NCI-H82 (cell line): ENCODE results near the gene RAD51B.
"Not testable (repeated sequence)": the region's sequence is repeated elsewhere in the genome, so short reads cannot be mapped to it uniquely, and the experiment has no call there.

Experiments used
- DNase-seq: peaks from one replicate; lab custom pipeline; 2025; lab: John Stamatoyannopoulos, UW

RAD51B gene

DNA sequence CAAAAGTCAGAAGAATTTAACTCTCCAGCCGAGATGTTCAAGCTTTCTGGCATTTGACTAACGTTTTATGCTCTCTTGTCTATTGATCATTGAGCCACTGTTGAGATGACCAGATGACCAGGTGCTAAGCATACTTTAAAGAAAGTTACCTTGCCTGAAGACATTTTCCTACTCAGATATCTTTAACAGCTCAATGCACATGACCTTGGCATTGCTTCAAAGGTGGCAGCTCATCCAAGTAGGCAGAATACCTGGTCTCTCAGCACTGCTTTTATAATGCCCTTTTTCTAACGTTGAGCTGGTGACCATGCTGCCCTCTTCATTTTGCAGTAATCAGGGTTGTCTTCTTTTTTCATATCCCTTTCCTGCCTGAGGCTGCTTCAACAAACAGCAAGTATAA, 358.1 kb downstream of the RAD51B start:
- DNase-seq, result no peak

DNA sequence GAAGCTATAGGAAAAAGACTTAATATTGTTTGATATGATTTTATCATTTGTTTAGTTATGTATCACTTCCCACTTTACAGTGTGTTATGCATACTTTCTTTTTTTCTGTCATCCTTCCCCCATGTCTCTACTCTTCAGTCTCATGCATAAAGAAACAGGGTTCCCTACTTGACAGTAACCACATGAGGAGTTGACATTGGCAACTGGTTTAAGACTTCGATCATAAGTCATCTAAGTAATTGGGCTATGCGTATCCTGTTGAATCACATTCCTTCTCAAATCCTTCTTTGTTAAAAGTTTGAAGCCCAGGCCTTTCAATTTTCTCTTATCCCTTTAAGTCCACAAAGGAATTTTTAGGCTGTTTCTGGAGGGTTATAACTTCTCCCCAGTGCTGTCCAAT, 358.7 kb downstream of the RAD51B start:
- DNase-seq, result no peak

DNA sequence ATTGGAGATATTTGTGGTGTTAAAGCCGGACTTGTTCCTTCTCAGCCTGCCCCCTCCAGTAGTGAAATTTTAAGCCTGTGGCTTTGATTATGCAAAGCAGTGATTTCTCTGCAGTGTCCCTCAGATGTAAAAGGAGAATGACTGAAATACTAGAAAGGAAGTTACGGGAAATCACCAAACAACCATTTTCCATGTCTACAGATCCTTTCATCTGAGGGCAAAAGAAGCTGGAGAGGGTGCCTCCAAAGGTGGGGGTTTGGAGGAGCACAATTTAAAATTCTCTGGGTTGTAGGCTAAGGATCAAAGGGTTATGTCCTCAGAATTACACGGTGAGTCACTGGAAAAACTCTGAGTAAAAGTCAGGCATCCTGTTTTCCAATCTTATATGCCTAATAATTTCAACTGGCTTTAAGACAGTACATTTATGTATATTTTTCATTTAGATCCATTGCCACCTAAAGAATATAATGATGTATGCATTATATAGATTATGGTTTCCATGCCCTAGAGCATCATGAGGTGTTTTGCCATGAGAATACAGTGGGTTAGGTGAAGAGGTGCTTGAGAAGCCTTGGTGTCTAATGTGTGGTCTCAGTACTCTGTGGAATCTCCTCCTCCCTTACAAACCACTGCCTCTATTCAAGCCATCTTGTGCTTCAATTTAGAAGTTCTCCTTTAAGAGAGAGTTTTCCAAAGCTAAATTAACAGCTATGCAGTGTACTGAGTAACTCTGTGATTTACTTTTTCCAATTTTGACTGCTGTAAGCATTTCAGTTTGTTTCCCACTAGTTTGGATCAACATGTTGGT, 362.1 kb downstream of the RAD51B start:
- no peak for DNase-seq

DNA sequence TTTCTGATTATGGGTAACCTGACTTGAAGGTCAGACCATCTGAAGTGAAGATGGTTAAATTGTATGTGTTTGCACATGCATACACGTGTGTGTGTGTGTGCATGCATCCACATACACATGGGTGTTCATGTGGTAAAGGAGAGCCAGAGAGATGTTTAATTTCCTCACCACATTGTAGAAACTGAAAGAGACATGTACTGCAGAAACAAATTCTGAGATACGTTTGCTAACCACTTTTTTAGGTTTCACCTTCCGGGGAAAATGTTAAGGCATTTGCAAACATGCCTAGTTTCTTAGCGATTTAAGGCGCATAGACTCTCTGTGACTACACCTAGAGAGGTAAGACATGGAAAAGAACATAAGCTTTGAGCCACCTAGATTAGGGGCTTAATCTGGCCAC, 362.9 kb downstream of the RAD51B start:
- DNase-seq, result no peak

DNA sequence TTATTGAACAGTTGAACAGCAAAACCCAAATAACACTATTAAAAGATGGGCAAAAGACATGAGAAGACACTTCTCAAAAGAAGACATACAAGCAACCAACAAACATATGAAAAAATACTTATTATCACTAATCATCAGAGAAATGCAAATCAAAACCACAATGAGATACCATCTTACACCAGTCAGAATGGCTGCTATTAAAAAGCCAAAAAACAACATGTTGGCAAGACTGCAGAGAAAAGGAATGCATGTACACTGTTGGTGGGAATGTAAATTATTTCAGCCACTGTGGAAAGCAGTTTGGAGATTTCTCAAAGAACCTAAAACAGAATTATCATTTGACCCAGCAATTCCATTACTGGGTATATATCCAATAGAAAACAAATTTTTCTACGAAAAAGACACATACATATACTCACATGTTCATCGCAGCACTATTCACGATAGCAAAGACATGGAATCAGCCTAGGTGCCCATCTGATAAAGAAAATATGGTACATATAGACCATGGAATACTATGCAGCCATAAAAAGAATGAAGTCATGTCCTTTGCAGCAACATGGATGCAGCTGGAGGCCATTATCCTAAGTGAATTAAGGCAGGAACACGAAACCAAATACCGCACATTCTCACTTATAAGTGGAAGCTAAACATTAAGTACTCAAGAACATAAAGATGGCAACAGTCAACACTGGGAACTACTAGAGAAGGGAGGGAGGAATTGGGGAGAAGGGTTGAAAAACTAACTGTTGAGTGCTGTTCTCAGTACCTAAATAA, 367.1 kb downstream of the RAD51B start:
- not testable (repeated sequence) for DNase-seq

DNA sequence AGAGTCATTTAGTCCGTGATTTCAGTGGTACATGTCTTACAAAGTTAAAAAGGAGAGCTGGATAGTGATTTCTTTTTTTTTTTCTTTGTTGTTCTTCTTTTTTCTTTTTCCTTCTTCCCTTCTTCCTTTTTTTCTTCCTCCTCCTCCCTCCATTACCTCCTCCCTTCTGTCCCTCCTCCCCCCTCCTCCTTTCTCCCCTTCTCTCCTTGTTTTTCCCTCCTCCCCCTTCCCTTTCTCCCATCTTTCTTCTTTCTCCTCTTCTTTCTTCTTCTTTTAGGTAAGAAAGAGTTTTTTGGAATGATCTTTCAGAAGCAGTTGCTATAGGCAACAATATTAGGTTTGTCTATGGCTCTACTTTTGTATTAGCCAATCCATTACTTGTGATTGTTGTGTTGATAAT, 368.6 kb downstream of the RAD51B start:
- DNase-seq, result no peak

DNA sequence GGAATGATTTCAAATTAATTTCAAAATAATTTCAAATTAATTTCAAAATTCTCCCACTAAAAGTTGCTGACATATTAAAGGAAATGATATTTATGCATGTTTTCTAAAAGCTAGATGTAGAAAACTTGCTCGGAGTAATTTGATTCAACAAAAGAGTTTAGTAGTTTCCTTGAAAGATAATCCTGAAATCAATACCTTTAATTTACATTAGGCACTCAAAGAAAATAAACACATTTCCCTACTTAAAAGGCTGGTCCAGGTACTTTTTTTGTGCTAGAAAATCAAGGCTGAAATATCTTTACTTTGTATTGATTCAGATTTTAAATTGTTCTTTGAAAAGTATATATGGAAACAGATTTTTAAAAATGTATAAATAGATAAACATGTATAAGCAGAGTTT, 370.5 kb downstream of the RAD51B start:
- no peak for DNase-seq

DNA sequence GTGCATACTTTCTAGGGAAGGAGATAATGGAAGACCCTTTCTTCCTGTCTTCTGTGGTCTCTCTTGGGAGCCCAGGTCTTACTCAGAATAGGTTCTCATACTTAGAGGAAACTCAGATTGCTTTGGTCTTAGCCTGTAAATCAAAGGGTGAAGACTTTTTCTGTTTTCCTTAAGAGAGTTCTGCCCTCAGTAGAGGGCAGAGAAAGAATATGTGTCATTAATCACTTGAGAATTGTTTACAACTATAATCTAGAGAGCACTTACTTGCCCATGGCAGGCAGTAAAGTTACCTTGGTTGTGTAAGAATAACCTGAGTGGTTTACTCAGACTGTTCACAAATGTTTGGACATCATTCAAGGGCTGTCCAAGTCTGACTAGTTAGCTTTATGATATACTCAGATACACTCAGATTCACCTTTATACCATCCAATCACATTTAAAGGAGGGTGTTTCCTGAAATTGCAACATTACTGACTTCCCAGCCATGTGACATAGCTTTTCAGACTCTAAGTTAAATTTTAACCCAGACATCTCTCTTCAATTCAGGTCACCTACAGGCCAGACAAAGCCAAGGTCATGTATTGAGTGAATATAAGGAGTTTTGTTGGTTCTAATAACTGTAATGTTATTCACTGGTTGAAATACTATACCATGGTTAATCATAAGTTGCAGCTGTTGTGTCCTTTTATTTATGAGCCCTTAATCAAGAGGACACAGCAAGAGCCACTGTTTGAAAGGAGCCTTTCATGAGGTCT, 372.2 kb downstream of the RAD51B start:
- DNase-seq, result no peak

DNA sequence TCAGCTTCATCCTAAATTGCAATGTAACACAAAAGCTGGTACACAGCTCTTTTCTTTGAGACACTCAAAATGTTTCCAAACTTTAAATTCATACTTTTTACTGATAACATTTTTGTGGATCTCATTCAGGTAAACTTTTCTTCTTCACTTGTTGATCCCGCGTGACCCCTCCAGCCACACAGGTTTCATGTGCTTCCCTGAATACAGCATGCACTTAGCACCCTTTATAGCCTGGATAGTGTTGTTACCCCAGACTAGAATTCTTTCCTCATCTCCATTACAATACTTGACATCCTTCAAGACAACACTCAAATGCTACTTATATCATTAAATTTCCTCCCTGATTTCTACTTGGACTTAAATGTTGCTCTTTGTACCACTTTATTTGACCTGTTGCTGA, 373.4 kb downstream of the RAD51B start:
- no peak for DNase-seq

DNA sequence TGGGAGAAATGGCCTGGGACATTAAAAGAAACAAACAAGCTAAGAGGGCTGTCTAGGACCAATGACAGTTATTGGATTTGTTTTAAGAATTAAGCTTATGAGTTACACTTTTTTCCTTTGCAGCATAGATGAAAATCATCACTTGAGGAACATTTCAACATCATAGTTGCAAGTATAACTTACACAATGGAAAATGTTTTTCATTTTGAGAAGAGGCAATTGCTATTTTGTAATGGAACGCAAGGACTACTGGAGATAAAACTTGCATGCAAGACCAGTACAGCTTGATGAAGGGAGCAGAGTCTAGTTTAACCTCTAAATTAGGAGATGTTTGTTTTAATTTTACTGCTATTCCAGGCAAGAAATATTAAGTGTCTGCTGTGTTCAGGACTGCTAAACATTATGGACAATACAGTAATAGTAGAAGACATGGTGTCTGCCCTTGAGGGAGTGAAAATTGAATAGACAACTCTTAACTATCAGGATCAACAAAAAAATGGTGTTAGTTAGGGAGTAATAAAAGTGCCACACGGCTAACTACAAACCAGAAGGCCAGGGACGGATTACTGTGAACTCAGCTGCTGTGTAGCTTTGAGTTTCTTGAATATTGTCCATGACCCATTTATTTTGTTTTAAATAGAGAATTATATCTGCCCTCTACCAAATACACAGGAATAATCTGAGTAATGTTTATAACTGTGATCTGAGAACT, 374.5 kb downstream of the RAD51B start:
- DNase-seq, result no peak

DNA sequence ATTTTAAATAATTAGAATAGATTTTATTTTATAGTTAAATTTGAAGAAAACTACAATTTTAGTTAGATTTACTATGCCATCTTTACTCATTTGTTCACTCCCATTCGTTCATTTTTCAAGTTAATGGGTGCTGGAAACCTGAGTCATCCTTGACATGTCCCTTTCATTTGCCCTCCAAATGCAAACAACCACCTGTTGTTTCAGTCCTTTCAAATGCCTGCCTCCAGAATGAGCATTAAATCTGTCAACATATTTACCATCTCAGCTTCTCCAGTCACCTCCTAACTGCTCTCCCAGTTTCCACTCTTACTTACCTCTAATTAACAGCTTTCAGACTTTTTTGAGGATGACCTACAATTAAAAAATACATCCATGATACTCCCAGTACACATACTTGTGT, 375.5 kb downstream of the RAD51B start:
- peak; percentile 6 for DNase-seq

DNA sequence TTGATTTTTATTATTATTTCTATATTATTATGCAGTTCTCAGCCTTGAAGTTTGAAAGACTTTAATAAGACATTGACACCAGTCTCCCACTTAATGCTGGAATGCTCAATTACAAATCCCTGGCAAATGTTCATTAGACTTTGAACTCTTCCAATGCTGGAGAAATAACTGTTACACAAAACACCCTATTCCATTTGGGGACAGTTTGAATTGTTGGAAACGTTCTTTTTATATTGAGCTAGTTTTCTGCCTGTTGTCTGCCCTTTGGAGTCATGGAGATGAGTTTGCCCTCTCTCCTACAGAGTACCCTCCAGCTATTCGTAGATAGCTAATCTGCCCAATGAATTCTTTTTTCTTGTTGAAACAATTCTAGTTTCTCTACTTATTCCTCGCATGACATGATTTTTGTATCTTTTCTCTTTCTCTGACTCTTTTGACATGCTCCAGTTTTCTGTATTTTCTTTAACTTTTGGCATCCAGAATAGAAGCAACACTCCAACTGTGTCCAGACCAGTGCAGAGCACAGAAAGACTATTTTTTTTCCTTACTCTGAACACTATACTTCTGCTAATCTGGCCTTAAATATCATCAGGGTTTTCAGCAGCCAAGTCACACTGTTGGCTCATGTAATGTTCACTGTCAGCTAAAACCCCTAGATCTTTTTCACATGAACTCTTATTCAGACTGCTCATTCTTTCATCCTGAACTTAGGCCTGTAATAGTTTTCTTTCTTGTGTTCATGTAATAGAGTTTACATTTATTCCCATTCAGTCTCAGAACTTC, 379.3 kb downstream of the RAD51B start:
- no peak for DNase-seq

DNA sequence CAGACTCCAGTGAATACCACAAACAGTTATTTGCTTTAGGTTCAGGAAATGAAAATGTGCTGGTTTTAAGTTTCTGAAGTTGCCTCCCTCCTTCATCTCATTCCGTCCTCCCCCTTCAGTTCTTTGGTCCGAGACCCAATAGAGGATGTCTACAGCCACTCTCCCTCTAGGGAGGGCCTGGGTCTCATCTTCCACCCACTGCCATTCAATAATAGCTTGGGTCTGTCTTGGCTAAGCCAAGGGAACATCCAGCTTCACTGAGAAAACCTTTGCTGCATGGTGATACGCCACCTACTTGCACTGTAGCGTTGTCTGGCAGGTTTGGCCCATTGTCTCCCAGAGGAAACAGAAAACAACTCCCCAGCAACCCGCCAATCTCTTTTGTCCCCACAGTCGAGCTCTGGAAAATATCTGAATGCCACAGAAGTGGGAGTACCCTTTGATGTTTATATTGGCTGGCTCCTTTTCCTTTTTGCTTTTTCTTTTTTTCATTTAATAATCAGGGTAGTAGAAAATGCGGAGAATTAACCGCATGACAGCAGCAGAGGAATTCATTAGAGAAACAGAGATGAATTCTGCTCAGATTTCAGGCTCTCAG, 380.1 kb downstream of the RAD51B start:
- DNase-seq, result no peak

DNA sequence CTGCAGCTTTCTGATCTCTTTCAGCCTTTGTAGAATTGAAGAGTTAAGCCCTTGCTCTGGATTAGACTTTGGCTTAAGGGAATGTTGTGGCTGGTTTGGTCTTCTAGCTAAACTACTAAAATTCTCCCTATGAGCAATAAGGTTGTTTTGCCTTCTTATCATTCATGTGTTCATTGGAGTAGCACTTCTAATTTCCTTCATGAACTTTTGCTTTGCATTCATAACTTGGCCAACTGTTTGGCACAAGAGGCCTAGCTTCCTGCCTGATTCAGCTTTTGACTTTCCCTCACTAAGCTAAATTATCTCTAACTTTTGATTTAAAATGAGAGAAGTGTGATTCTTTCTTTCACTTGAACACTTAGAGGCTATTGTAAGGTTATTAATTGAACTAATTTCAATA, 384.3 kb downstream of the RAD51B start:
- DNase-seq, result no peak

DNA sequence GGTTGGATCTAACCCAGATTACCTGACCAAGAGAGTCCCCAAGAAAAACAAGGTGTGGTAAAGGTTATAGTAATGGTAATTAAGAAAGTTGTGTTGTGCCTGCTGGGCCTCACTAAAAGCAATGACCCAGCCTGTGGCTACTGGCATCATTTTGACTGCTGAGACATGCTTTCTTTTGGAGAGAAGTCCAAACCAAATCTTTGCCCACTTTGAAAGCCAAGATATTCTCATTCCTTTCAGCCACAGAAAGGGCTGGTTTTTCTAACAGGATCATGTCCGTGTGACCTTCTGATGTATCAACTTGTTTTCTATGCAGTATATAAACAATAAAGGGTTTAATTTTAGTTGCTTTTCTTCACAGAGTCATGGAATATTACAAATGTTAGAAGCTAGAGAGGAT, 388.6 kb downstream of the RAD51B start:
- no peak for DNase-seq

DNA sequence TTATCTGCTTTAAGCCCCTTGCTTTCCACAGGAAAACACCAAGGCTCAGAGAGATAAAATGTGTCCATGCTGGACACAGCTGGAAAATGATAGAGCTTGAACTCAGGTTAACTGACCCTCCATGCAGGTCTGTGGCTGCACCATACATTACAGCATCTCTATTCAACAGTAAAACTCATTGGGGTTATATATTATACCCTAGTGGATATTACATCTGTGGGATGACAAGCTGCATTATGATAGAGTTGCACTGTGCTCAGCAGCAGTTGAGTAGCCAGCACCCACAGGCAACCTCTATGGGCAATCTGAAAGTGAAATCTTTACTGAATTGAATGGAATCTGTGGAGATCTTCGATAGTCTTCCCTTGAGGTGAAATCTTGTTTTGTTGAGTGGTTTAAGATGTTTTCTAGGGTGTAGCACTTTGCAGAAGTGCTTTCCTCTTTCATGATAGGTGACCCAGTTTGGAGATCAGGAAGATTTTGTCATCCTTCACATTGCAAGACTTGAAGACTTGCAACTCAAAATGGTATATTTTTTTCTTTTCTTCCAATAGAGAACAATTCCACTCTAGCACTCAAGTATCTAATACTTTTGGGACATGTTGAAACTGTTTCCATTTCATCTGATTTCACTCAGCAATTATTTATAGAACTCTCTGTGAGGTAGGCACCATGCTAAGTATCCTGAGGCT, 389.2 kb downstream of the RAD51B start:
- DNase-seq, result no peak

DNA sequence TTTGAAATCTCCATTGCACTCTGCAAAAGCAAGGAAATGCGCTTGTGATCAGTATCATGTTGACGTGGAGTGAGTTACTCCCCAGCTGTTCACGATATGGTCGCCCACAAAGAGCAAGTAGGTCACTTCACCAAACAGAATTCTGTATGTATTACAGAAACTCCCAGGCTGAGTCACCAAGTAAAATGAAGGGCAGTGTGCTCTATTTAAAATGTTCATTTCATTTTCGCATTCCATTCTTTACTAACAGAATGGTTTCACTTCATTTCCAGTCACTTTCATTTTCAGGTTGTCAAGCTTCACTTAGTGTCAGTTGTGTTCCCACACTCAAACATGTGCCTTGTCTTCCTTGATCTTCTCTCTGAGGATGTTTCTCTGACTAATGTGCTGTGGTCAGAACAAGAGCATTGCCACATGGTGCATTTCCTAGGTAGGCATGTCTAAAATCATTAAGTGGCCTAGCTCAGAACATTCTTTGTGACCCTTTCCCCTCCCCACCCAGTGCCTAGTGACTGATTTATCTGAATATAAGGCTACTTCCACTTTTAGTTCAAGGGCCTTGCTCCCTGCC, 391.2 kb downstream of the RAD51B start:
- DNase-seq, result no peak

DNA sequence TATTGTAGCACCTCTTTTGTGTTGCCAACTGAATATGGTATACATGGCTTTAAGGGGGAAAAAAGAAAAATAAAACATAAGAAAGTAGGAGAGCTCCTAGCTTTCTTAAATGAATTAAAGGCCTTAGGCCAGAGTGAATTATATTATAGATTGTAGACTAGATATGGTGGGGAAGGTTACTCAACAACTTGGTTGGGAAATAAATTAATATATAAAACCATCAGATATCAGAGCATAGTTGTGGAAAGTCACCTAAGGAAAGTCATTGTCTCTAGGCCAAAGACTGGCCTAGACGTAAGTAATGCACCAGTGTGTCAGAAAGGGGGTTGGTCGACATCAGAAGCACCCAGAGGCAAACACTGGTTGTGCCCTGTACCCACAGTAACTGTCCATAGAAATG, 391.8 kb downstream of the RAD51B start:
- no peak for DNase-seq

DNA sequence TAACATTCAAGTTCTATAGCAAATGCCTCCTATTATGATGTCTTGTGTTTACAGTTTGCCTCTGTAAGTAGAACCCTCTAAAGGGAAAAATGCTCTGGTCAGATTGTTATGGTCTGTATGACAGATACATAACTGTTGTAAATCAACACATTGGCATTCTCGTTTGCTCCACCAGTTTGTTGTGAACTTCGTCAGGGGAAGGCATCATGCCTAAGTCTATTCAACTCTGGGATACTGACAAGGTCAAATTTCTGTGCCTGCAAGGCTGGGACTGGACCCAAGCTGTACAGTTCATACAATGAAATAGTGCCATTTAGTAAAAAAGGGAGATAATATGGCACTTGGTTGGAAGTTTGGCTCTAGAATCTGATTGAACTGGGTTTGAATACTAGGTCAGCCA, 392.3 kb downstream of the RAD51B start:
- no peak for DNase-seq

DNA sequence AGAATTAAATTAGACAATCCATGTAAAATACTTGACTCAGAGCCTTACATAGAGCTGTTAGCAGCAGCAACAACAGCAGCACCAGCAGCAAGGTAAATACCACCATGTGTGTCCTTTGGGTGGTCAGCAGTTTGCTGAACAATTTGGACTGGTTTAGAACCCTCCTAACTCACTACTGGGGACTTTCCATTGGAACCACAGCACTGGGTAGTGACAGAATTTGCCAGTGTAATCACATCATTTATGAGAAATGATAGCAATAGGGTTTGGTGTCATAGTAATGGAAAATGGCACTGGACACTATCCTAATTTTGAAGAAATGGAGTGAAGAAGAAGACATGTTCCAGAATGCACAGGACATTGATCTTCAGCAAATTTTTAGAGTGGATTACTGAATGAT, 392.8 kb downstream of the RAD51B start:
- DNase-seq, result no peak
